IgD-negative memory B cell (primary cell): Measurements from ENCODE around the gene SLC4A1. TPM values are rescaled to one million over a fixed set of nuclear protein-coding genes. Genes with fewer than 3 reads are reported as not detected.

Source experiments
- H3K27ac Mint-ChIP-seq, 3 donors: one replicate each; pipeline ENCODE4 v1.8.0; 2020 to 2022; ENCODE audit warnings: mild to moderate bottlenecking in 3 of 3, mixed read lengths in 3 of 3, moderate library complexity in 1 of 3
- H3K27me3 Mint-ChIP-seq: one replicate; pipeline ENCODE4 v1.8.0; 2021; ENCODE audit warnings: mixed read lengths
- H3K36me3 Mint-ChIP-seq: one replicate; pipeline ENCODE4 v1.8.0; 2020; ENCODE audit warnings: mild to moderate bottlenecking, mixed read lengths
- H3K4me1 Mint-ChIP-seq, 3 donors: one replicate each; pipeline ENCODE4 v1.8.0; 2020 to 2022; ENCODE audit warnings: mixed read lengths in 3 of 3, mild to moderate bottlenecking in 1 of 3
- H3K4me3 Mint-ChIP-seq, 4 donors: one replicate each; pipeline ENCODE4 v1.8.0; 2020 to 2022; ENCODE audit warnings: mild to moderate bottlenecking in 4 of 4, mixed read lengths in 4 of 4, moderate library complexity in 3 of 4
- H3K9me3 Mint-ChIP-seq, 3 donors: one replicate each; pipeline ENCODE4 v1.8.0; 2020 to 2021; ENCODE audit warnings: mixed read lengths in 3 of 3, mild to moderate bottlenecking in 1 of 3
- polyA plus RNA-seq: library from polyadenylated mRNA; unstranded; fragments of 300-500 nt; fragmentation: Illumina TruSeq; gene quantifications from one replicate; pipeline ENCODE4 v1.2.3, GENCODE V29; 2021

SLC4A1 gene
- not detected for polyA plus RNA-seq

DNA sequence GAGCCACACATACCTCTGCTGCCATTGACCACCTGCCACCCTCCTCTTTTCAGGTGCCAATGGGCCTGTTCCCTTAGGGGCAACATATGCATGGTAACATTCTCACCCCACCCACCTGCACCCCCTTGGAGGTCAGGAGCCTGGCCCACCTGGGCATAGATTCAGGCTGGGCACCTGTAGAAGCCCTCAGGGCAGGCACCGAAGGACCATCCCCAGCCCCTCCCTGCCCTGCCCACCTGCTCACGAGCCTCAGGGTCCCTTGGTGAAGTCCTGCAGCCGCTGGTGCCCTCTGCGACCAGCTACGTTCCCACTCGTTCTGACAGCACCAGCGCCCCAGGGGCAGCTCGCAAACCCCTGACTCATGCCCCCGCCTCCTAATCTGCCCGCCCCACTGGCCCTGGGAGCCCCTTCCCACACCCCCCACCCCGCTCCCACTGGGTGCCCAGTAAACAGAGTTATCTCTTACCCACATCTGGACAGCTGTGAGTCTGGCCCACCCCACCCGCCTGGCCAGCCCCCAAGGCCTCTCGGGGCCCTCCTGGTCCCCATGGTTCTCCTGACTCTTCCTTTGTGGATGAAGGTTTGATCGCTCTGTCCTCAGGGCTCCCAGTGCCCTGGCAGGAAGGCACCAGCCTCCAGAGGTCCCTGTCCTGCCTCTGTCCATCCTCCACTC, at the start of gene SLC4A1:
Gene SLC4A1 (minus strand): TSS at position 318 of the 673 bp plus-strand sequence. CDS start 5,269 bp downstream, outside the sequence.
- Mint-ChIP-seq H3K27me3 (no peaks in the 10 kb centered on the region), H3K36me3 (no peaks in the 10 kb centered on the region), H3K4me3 (peak within 1 kb of the TSS in 1 of 4 donors; percentile 30), H3K27ac (no peak within 1 kb of the TSS), H3K9me3 (no peaks in the 10 kb centered on the region), H3K4me1 (no peaks in the 10 kb centered on the region)

DNA sequence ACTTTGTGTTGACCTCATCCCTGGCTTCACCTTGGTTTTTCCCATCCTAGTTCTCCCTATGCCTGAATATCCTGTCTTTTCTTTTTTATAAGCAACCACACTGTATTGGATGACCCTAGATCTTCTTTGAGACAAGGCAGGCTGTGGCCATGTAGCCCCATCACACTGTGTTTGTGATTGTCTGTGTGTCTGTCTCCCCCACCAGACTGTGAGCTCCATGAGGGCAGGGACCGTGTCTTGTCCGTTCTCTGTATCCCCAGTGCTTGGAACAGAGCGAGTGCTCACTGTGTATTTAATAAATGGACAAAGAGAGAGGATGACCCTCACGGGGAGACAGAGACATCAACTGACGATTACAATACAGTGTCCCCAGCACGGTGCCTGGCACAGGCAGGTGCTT, 49.6 kb upstream of the SLC4A1 start:
- peak overlapping the region in 1 of 3 donors; percentile 34 for H3K27ac Mint-ChIP-seq
- peaks cover 28% of the 10 kb centered on the region for H3K27me3 Mint-ChIP-seq
- H3K36me3 Mint-ChIP-seq = peaks cover 3% of the 10 kb centered on the region
- H3K4me3 Mint-ChIP-seq = peak overlapping the region in 1 of 4 donors; percentile 14
- H3K9me3 Mint-ChIP-seq = peaks cover 0 to 4% (median 3%) of the 10 kb centered on the region in 3 donors
- peaks cover 8 to 13% (median 9%) of the 10 kb centered on the region in 3 donors for H3K4me1 Mint-ChIP-seq

DNA sequence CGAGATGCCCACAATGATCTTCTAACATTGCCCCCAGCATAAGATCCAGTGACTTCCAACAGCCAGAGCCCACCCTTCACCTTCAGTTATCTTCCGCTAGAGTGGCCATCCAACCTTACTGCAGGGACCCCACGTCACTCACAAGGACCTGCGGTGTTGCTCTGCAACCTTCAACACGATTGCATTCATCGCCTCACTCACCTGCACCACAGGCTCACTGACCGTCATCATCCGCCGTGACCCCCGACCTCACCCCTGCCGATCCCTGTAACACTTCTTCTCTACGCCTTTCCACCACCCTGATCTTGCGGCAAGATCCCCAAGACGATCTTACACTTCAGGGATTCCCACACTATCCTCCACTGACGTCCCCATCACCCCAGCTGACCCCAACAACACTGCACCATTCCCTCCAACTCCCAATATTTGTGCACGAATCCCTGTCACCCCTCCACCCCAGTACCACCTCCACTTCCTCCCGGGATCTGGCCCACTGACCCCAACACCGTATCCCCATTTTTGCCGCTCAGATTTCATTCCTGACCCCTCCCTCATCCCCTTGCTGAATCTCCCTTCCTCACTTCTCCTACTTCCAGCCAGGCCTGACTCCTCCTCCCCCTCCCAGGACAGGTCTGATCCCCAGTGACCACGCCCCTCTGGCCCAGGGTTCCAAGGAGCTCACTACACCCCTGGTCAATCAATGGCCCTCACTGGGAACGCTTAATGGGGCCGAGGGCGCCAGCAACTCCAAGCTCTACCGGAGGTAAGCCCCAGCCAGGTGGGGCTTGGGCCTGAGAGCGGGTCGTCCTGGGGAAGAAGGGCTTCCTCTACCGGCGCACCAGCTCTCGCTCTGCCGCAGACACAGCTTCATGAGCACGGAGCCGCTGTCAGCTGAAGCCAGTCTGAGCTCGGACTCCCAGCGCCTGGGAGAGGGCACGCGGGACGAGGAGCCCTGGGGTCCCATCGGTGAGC, 48.1 kb upstream of the SLC4A1 start:
- H3K9me3 Mint-ChIP-seq = peaks cover 0 to 4% (median 3%) of the 10 kb centered on the region in 3 donors
- H3K36me3 Mint-ChIP-seq = peaks cover 3% of the 10 kb centered on the region
- H3K27me3 Mint-ChIP-seq = peaks cover 28% of the 10 kb centered on the region
- no peak overlapping the region for H3K27ac Mint-ChIP-seq
- H3K4me3 Mint-ChIP-seq = peak overlapping the region; percentile 14 to 92 (median 76)
- H3K4me1 Mint-ChIP-seq = peaks cover 8 to 13% (median 9%) of the 10 kb centered on the region in 3 donors

- Mint-ChIP-seq H3K36me3 (peaks cover 3% of the 10 kb centered on the region), H3K4me3 (peak overlapping the region; percentile 14 to 92 (median 74)), H3K27ac (no peak overlapping the region), H3K9me3 (peaks cover 0 to 4% (median 3%) of the 10 kb centered on the region in 3 donors), H3K4me1 (peaks cover 10 to 13% (median 12%) of the 10 kb centered on the region in 3 donors), H3K27me3 (peaks cover 28% of the 10 kb centered on the region)
These were observed 47.1 kb upstream of the SLC4A1 start for GRCh38 chr17:44314869-44315661.

GRCh38 chr17:44314524-44314868, 46.6 kb upstream of the SLC4A1 start:
- peaks cover 13 to 15% (median 13%) of the 10 kb centered on the region in 3 donors for H3K4me1 Mint-ChIP-seq
- H3K36me3 Mint-ChIP-seq = peaks cover 3% of the 10 kb centered on the region
- peak overlapping the region; percentile 53 to 89 (median 60) for H3K4me3 Mint-ChIP-seq
- H3K27me3 Mint-ChIP-seq = peaks cover 28% of the 10 kb centered on the region
- H3K27ac Mint-ChIP-seq = no peak overlapping the region
- peaks cover 0 to 4% (median 3%) of the 10 kb centered on the region in 3 donors for H3K9me3 Mint-ChIP-seq

GRCh38 chr17:44314031-44314430, 46.1 kb upstream of the SLC4A1 start:
- H3K27ac Mint-ChIP-seq = peak overlapping the region in 2 of 3 donors; percentile 7 to 55
- H3K9me3 Mint-ChIP-seq = peaks cover 0 to 4% (median 3%) of the 10 kb centered on the region in 3 donors
- H3K27me3 Mint-ChIP-seq = peaks cover 28% of the 10 kb centered on the region
- H3K36me3 Mint-ChIP-seq = peaks cover 3% of the 10 kb centered on the region
- H3K4me3 Mint-ChIP-seq = peak overlapping the region; percentile 52 to 89 (median 54)
- H3K4me1 Mint-ChIP-seq = peaks cover 13 to 15% (median 13%) of the 10 kb centered on the region in 3 donors

DNA sequence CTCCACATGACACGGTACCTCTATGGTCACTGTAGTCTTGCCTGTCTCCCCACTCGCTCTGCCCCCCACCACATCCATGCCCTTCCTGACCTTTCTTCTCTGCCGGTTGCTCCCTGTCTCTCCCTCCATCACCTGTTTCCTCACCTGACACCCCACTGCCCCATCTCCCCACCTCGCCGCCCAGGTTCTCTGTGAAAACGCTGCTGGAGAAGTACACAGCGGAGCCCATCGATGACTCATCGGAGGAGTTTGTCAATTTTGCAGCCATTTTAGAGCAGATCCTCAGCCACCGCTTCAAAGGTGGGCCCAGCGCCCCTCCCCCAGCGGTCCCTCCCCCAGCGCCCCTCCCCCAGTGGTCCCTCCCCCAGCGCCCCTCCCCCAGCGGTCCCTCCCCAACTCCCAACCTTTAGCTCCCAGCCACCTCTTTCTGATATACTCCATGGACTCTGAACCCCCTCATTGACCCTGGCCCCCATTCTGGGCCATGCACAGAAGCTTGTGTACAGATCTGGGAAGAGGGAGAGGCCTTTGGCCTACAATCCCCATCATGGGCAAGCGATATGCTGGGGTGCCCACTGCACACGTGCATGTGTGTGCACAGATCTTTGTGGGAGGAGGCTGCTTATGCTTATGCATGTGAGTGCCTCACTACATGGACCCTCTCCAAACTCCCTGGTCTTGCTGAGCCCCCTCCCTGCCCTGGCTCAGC, 44.6 kb upstream of the SLC4A1 start:
- no peak overlapping the region for H3K4me3 Mint-ChIP-seq
- peaks cover 1% of the 10 kb centered on the region for H3K36me3 Mint-ChIP-seq
- peaks cover 0 to 4% (median 3%) of the 10 kb centered on the region in 3 donors for H3K9me3 Mint-ChIP-seq
- peaks cover 12 to 13% (median 13%) of the 10 kb centered on the region in 3 donors for H3K4me1 Mint-ChIP-seq
- H3K27me3 Mint-ChIP-seq = peaks cover 28% of the 10 kb centered on the region
- no peak overlapping the region for H3K27ac Mint-ChIP-seq

DNA sequence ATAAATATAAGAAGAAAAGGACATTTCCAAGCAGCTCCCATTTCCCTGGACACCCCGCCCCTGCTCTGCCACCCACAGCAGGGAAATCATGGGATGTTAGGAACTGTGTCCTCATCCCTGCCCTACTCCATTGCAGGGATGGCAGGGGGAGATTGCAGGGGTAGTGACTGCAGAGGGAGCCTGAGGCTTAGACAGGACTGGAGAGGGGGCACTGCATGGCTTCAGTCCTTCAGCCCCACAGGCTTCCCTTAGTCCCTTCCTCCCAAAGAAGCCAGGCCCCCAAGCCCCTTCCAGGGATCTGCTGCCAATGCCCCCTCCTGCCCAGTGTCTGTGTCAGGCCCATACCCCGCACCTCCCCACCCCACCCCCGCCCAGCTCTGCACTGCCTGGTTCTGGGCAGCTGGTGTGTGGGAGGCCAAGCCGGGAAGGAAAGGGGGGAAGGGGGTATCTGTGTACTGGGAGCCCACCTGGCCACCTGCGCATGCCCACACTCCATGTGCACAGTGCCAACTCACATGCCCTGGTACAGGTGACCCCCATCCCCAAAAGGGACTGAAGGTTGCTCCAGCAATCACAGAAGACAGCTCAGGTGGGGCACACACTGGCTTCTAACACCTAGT, 43.7 kb upstream of the SLC4A1 start:
- H3K36me3 Mint-ChIP-seq = no peaks in the 10 kb centered on the region

GRCh38 chr17:44310609-44311376, 42.9 kb upstream of the SLC4A1 start:
- Mint-ChIP-seq H3K9me3 (peaks cover 0 to under 1% (median 0%) of the 10 kb centered on the region in 3 donors), H3K4me1 (peaks cover 7 to 15% (median 14%) of the 10 kb centered on the region in 3 donors), H3K4me3 (peak overlapping the region in 2 of 4 donors; percentile 53 to 78), H3K36me3 (no peaks in the 10 kb centered on the region), H3K27ac (peak overlapping the region in 1 of 3 donors; percentile 51), H3K27me3 (peaks cover 24% of the 10 kb centered on the region)

More for the DNA sequence above, 43.7 kb upstream of the SLC4A1 start:
- peaks cover 8 to 19% (median 18%) of the 10 kb centered on the region in 3 donors for H3K4me1 Mint-ChIP-seq
- H3K4me3 Mint-ChIP-seq = no peak overlapping the region
- H3K9me3 Mint-ChIP-seq = peaks cover 0 to 3% (median 0%) of the 10 kb centered on the region in 3 donors
- H3K27ac Mint-ChIP-seq = no peak overlapping the region
- H3K27me3 Mint-ChIP-seq = peaks cover 27% of the 10 kb centered on the region

GRCh38 chr17:44310188-44310587, 42.3 kb upstream of the SLC4A1 start:
- Mint-ChIP-seq H3K4me1 (peaks cover 5 to 12% (median 11%) of the 10 kb centered on the region in 3 donors), H3K9me3 (no peaks in the 10 kb centered on the region), H3K27me3 (peaks cover 26% of the 10 kb centered on the region), H3K4me3 (peak overlapping the region in 2 of 4 donors; percentile 53 to 75), H3K36me3 (no peaks in the 10 kb centered on the region), H3K27ac (peak overlapping the region in 1 of 3 donors; percentile 51)

GRCh38 chr17:44309472-44309871, 41.5 kb upstream of the SLC4A1 start:
- H3K9me3 Mint-ChIP-seq = no peaks in the 10 kb centered on the region

DNA sequence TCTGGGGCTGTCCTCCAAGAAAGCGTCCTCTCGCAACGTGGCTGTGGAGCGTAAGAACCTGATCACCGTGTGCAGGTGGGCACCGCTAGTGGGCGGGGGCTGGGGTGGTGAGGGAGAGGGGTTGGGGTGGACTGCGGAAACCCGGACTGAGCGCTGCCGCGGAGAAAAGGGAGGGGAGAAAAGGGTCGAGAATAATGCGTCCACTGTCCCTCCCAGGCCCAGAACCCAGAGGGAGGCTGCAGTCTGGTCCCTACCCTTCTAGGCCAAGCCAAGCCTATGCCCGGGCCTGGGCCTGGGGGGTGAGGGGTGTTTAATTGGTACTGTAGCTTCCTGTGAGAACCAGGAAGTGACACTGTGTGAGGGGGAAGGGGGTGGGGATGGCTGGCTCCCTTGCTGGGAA, 40.9 kb upstream of the SLC4A1 start:
- H3K36me3 Mint-ChIP-seq = no peaks in the 10 kb centered on the region
- peak overlapping the region in 2 of 4 donors; percentile 54 to 73 for H3K4me3 Mint-ChIP-seq
- H3K27me3 Mint-ChIP-seq = peaks cover 18% of the 10 kb centered on the region
- H3K27ac Mint-ChIP-seq = peak overlapping the region in 1 of 3 donors; percentile 30
- peaks cover 1 to 12% (median 11%) of the 10 kb centered on the region in 3 donors for H3K4me1 Mint-ChIP-seq
- no peaks in the 10 kb centered on the region for H3K9me3 Mint-ChIP-seq

More at GRCh38 chr17:44309472-44309871, 41.5 kb upstream of the SLC4A1 start:
- no peaks in the 10 kb centered on the region for H3K36me3 Mint-ChIP-seq
- H3K4me3 Mint-ChIP-seq = peak overlapping the region in 3 of 4 donors; percentile 53 to 60 (median 54)
- peaks cover 22% of the 10 kb centered on the region for H3K27me3 Mint-ChIP-seq
- peaks cover 5 to 12% (median 11%) of the 10 kb centered on the region in 3 donors for H3K4me1 Mint-ChIP-seq
- no peak overlapping the region for H3K27ac Mint-ChIP-seq
